ENCODE results near the gene UBE2QL1.

Gene UBE2QL1

GRCh38 chr5:6448141-6448491, 543 bp upstream of the UBE2QL1 start (continued):
- TF ChIP-seq, protein P1, sequence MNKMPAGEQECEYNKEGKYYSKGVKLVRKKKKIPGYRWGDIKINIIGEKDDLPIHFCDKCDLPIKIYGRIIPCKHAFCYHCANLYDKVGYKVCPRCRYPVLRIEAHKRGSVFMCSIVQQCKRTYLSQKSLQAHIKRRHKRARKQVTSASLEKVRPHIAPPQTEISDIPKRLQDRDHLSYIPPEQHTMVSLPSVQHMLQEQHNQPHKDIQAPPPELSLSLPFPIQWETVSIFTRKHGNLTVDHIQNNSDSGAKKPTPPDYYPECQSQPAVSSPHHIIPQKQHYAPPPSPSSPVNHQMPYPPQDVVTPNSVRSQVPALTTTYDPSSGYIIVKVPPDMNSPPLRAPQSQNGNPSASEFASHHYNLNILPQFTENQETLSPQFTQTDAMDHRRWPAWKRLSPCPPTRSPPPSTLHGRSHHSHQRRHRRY (tag by site-specific recombination; IDR thresholded peaks at IDR 0.05), result no peak
- TF ChIP-seq, protein P2, sequence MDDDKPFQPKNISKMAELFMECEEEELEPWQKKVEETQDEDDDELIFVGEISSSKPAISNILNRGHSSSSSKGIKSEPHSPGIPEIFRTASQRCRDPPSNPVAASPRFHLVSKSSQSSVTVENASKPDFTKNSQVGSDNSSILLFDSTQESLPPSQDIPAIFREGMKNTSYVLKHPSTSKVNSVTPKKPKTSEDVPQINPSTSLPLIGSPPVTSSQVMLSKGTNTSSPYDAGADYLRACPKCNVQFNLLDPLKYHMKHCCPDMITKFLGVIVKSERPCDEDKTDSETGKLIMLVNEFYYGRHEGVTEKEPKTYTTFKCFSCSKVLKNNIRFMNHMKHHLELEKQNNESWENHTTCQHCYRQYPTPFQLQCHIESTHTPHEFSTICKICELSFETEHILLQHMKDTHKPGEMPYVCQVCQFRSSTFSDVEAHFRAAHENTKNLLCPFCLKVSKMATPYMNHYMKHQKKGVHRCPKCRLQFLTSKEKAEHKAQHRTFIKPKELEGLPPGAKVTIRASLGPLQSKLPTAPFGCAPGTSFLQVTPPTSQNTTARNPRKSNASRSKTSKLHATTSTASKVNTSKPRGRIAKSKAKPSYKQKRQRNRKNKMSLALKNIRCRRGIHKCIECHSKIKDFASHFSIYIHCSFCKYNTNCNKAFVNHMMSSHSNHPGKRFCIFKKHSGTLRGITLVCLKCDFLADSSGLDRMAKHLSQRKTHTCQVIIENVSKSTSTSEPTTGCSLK (tag by site-specific recombination; IDR thresholded peaks at IDR 0.05), result no peak; the same call in 1 of the 2 replicates
- no peak for TF ChIP-seq PRDM1 (tag by site-specific recombination; IDR thresholded peaks at IDR 0.05)
- no peak for TF ChIP-seq ZNF596 (tag by site-specific recombination; IDR thresholded peaks at IDR 0.05)
- no peak for TF ChIP-seq HOXA7 (CRISPR knock-in tag; IDR thresholded peaks at IDR 0.05; ENCODE audit: borderline replicate concordance)
- no peak for TF ChIP-seq ZNF629 (tag by site-specific recombination; IDR thresholded peaks at IDR 0.05)
- TF ChIP-seq KLF16 (tag by site-specific recombination; IDR thresholded peaks at IDR 0.05), result no peak
- no peak for TF ChIP-seq ZNF747 (tag by site-specific recombination; IDR thresholded peaks at IDR 0.05)
- peak; percentile 95; the same call in 1 of the 2 replicates for TF ChIP-seq ZNF114 (tag by site-specific recombination; IDR thresholded peaks at IDR 0.05)
- no peak for TF ChIP-seq GLIS2 (tag by site-specific recombination; IDR thresholded peaks at IDR 0.05)
- TF ChIP-seq GLI2 (tag by site-specific recombination; IDR thresholded peaks at IDR 0.05; ENCODE audit: borderline replicate concordance, low read depth), result no peak
- TF ChIP-seq ZNF274 (IDR thresholded peaks at IDR 0.05; ENCODE audit: low read length), result no peak
- TF ChIP-seq ZNF274 (tag by site-specific recombination; IDR thresholded peaks at IDR 0.05; ENCODE audit: borderline replicate concordance), result no peak
- TF ChIP-seq GLI4 (tag by site-specific recombination; IDR thresholded peaks at IDR 0.05), result no peak; the same call in none of the 2 replicates
- TF ChIP-seq ZNF24 (tag by site-specific recombination; IDR thresholded peaks at IDR 0.05), result no peak
- no peak for TF ChIP-seq ZNF133 (tag by site-specific recombination; IDR thresholded peaks at IDR 0.05)
- TF ChIP-seq ZNF175 (tag by site-specific recombination; IDR thresholded peaks at IDR 0.05), result peak; percentile 15; the same call in 1 of the 2 replicates
- no peak for TF ChIP-seq REPIN1 (tag by site-specific recombination; IDR thresholded peaks at IDR 0.05; ENCODE audit: low read depth)
- peak; percentile 41; the same call in 1 of the 2 replicates for TF ChIP-seq ZBTB1 (tag by site-specific recombination; IDR thresholded peaks at IDR 0.05)
- TF ChIP-seq CTCF (tag by site-specific recombination; IDR thresholded peaks at IDR 0.05), result no peak
- TF ChIP-seq ZNF548 (tag by site-specific recombination; IDR thresholded peaks at IDR 0.05), result peak; percentile 37; the same call in 1 of the 2 replicates
- TF ChIP-seq ZNF324 (tag by site-specific recombination; IDR thresholded peaks at IDR 0.05), result no peak
- 0 out of 2 replicates have a peak, but pooled peaks have one; percentile 38 for TF ChIP-seq ZNF580 (tag by site-specific recombination; IDR thresholded peaks at IDR 0.05)
- peak; percentile 58 for TF ChIP-seq ZNF707 (tag by site-specific recombination; IDR thresholded peaks at IDR 0.05)
- TF ChIP-seq ZBTB7A (tag by site-specific recombination; IDR thresholded peaks at IDR 0.05; ENCODE audit: low read depth), result 0 out of 2 replicates have a peak, but pooled peaks have one; percentile 4
- no peak for TF ChIP-seq ZNF558 (tag by site-specific recombination; IDR thresholded peaks at IDR 0.05)
- TF ChIP-seq, protein P3, sequence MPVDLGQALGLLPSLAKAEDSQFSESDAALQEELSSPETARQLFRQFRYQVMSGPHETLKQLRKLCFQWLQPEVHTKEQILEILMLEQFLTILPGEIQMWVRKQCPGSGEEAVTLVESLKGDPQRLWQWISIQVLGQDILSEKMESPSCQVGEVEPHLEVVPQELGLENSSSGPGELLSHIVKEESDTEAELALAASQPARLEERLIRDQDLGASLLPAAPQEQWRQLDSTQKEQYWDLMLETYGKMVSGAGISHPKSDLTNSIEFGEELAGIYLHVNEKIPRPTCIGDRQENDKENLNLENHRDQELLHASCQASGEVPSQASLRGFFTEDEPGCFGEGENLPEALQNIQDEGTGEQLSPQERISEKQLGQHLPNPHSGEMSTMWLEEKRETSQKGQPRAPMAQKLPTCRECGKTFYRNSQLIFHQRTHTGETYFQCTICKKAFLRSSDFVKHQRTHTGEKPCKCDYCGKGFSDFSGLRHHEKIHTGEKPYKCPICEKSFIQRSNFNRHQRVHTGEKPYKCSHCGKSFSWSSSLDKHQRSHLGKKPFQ (tag by site-specific recombination; IDR thresholded peaks at IDR 0.05), result peak; percentile 99
- no peak for TF ChIP-seq EGR2 (tag by site-specific recombination; IDR thresholded peaks at IDR 0.05; ENCODE audit: low read depth)
- TF ChIP-seq ZFP41 (tag by site-specific recombination; IDR thresholded peaks at IDR 0.05; ENCODE audit: borderline replicate concordance), result no peak
- TF ChIP-seq, protein P4, sequence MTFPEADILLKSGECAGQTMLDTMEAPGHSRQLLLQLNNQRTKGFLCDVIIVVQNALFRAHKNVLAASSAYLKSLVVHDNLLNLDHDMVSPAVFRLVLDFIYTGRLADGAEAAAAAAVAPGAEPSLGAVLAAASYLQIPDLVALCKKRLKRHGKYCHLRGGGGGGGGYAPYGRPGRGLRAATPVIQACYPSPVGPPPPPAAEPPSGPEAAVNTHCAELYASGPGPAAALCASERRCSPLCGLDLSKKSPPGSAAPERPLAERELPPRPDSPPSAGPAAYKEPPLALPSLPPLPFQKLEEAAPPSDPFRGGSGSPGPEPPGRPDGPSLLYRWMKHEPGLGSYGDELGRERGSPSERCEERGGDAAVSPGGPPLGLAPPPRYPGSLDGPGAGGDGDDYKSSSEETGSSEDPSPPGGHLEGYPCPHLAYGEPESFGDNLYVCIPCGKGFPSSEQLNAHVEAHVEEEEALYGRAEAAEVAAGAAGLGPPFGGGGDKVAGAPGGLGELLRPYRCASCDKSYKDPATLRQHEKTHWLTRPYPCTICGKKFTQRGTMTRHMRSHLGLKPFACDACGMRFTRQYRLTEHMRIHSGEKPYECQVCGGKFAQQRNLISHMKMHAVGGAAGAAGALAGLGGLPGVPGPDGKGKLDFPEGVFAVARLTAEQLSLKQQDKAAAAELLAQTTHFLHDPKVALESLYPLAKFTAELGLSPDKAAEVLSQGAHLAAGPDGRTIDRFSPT (tag by site-specific recombination; IDR thresholded peaks at IDR 0.05), result no peak
- no peak for TF ChIP-seq SETDB1 (IDR thresholded peaks at IDR 0.05; ENCODE audit: insufficient read length, low read length)
- no peak for TF ChIP-seq ZNF37A (tag by site-specific recombination; IDR thresholded peaks at IDR 0.05)
- 0 out of 2 replicates have a peak, but pooled peaks have one; percentile 25 for TF ChIP-seq ZBTB20 (tag by site-specific recombination; IDR thresholded peaks at IDR 0.05)

All from HEK293 (cell line).